ENCODE data around the gene ARHGAP6. TPM values are rescaled to one million over a fixed set of nuclear protein-coding genes. Genes with fewer than 3 reads are reported as not detected.

The ARHGAP6 gene
- total and polyA plus RNA-seq, 2 experiments from 2014 or later = 0.26 to 0.59 TPM

GRCh38 chrX:11171956-11172355, 493.8 kb downstream of the ARHGAP6 start:
- no peaks in the 10 kb centered on the region for H3K27me3 ChIP-seq (ENCODE audit: insufficient read depth)
- H3K9me3 Mint-ChIP-seq = no peaks in the 10 kb centered on the region
- no peak for DNase-seq (ENCODE audit: low spot score)
- no peak overlapping the region for H3K4me2 ChIP-seq
- no peaks in the 10 kb centered on the region for H4K20me1 ChIP-seq (replicated peaks; ENCODE audit: insufficient read depth)
- H3K79me2 ChIP-seq (replicated peaks; ENCODE audit: insufficient read depth) = no peaks in the 10 kb centered on the region
- H3K4me1 ChIP-seq (ENCODE audit: insufficient read depth) = no peaks in the 10 kb centered on the region
- H3K4me3 Mint-ChIP-seq = no peak overlapping the region
- no peaks in the 10 kb centered on the region for H3K4me1 Mint-ChIP-seq
- ATAC-seq = no peak
- no peaks in the 10 kb centered on the region for H3F3A ChIP-seq (replicated peaks; ENCODE audit: low read depth)
- no peak overlapping the region for H3K27ac ChIP-seq (ENCODE audit: low read depth)
- no peak overlapping the region for H3K27ac Mint-ChIP-seq
- H3K9me2 ChIP-seq (ENCODE audit: insufficient read depth) = no peaks in the 10 kb centered on the region
- H3K27me3 Mint-ChIP-seq (ENCODE audit: insufficient read depth, low read depth, poor library complexity) = peaks cover 5% of the 10 kb centered on the region
- no peaks in the 10 kb centered on the region for H3K36me3 ChIP-seq (ENCODE audit: insufficient read depth)
- no peak for TF ChIP-seq ETS1 (IDR thresholded peaks at IDR 0.05)
- TF ChIP-seq EZH2 (IDR thresholded peaks at IDR 0.05; ENCODE audit: low read depth, unreplicated experiment) = no peak
- TF ChIP-seq ZNF331 (CRISPR knock-in tag; IDR thresholded peaks at IDR 0.05; ENCODE audit: low read depth) = no peak
- TF ChIP-seq CREB1 (CRISPR knock-in tag; IDR thresholded peaks at IDR 0.05; ENCODE audit: low read depth) = no peak
- TF ChIP-seq, protein P1, sequence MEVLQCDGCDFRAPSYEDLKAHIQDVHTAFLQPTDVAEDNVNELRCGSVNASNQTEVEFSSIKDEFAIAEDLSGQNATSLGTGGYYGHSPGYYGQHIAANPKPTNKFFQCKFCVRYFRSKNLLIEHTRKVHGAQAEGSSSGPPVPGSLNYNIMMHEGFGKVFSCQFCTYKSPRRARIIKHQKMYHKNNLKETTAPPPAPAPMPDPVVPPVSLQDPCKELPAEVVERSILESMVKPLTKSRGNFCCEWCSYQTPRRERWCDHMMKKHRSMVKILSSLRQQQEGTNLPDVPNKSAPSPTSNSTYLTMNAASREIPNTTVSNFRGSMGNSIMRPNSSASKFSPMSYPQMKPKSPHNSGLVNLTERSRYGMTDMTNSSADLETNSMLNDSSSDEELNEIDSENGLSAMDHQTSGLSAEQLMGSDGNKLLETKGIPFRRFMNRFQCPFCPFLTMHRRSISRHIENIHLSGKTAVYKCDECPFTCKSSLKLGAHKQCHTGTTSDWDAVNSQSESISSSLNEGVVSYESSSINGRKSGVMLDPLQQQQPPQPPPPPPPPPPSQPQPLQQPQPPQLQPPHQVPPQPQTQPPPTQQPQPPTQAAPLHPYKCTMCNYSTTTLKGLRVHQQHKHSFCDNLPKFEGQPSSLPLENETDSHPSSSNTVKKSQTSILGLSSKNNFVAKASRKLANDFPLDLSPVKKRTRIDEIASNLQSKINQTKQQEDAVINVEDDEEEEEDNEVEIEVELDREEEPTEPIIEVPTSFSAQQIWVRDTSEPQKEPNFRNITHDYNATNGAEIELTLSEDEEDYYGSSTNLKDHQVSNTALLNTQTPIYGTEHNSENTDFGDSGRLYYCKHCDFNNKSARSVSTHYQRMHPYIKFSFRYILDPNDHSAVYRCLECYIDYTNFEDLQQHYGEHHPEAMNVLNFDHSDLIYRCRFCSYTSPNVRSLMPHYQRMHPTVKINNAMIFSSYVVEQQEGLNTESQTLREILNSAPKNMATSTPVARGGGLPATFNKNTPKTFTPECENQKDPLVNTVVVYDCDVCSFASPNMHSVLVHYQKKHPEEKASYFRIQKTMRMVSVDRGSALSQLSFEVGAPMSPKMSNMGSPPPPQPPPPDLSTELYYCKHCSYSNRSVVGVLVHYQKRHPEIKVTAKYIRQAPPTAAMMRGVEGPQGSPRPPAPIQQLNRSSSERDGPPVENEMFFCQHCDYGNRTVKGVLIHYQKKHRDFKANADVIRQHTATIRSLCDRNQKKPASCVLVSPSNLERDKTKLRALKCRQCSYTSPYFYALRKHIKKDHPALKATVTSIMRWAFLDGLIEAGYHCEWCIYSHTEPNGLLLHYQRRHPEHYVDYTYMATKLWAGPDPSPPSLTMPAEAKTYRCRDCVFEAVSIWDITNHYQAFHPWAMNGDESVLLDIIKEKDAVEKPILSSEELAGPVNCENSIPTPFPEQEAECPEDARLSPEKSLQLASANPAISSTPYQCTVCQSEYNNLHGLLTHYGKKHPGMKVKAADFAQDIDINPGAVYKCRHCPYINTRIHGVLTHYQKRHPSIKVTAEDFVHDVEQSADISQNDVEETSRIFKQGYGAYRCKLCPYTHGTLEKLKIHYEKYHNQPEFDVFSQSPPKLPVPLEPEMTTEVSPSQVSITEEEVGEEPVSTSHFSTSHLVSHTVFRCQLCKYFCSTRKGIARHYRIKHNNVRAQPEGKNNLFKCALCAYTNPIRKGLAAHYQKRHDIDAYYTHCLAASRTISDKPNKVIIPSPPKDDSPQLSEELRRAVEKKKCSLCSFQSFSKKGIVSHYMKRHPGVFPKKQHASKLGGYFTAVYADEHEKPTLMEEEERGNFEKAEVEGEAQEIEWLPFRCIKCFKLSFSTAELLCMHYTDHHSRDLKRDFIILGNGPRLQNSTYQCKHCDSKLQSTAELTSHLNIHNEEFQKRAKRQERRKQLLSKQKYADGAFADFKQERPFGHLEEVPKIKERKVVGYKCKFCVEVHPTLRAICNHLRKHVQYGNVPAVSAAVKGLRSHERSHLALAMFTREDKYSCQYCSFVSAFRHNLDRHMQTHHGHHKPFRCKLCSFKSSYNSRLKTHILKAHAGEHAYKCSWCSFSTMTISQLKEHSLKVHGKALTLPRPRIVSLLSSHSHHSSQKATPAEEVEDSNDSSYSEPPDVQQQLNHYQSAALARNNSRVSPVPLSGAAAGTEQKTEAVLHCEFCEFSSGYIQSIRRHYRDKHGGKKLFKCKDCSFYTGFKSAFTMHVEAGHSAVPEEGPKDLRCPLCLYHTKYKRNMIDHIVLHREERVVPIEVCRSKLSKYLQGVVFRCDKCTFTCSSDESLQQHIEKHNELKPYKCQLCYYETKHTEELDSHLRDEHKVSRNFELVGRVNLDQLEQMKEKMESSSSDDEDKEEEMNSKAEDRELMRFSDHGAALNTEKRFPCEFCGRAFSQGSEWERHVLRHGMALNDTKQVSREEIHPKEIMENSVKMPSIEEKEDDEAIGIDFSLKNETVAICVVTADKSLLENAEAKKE (CRISPR knock-in tag; IDR thresholded peaks at IDR 0.05) = no peak
- H2AFZ ChIP-seq = no peak overlapping the region
- H3K36me3 Mint-ChIP-seq (ENCODE audit: low read depth) = no peaks in the 10 kb centered on the region
- no peak overlapping the region for H3K4me3 ChIP-seq

DNA sequence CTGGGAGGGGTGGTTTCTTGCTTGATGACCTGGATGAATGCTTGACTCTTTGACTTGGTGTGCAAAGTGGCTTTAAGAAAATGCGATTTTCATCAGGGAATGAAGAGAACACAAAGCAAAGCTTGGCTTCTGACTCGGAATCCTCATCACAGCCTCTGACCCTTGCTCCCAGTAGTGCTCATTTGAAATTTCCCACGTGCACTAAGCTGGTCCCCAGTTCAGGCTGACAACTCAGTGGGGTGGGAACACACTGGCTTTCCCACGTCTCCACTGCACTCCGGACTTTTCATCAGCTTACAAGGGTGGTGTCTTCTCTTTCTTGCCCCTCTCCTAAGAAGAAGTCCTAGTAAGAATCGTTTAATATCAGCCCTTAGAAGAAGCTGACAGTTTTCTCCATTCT, 501.3 kb downstream of the ARHGAP6 start:
- Mint-ChIP-seq H3K9me3 (no peaks in the 10 kb centered on the region), H3K4me1 (peaks cover 9% of the 10 kb centered on the region; the same call in 2 of the 3 replicates), H3K4me3 (no peak overlapping the region), H3K27ac (no peak overlapping the region), H3K36me3 (ENCODE audit: low read depth) (no peaks in the 10 kb centered on the region), H3K27me3 (ENCODE audit: insufficient read depth, low read depth, poor library complexity) (no peaks in the 10 kb centered on the region)
- Histone ChIP-seq H3K36me3 (ENCODE audit: insufficient read depth) (no peaks in the 10 kb centered on the region), H4K20me1 (replicated peaks; ENCODE audit: insufficient read depth) (no peaks in the 10 kb centered on the region), H3F3A (replicated peaks; ENCODE audit: low read depth) (no peaks in the 10 kb centered on the region), H3K27me3 (ENCODE audit: insufficient read depth) (no peaks in the 10 kb centered on the region), H3K4me3 (no peak overlapping the region), H3K4me2 (no peak overlapping the region), H3K9me2 (ENCODE audit: insufficient read depth) (no peaks in the 10 kb centered on the region), H3K79me2 (replicated peaks; ENCODE audit: insufficient read depth) (no peaks in the 10 kb centered on the region), H2AFZ (no peak overlapping the region), H3K27ac (ENCODE audit: low read depth) (no peak overlapping the region), H3K4me1 (ENCODE audit: insufficient read depth) (peaks cover 6% of the 10 kb centered on the region; the same call in 1 of the 2 replicates)
- no peak for DNase-seq (ENCODE audit: low spot score)
- no peak for ATAC-seq
- TF ChIP-seq JUNB (IDR thresholded peaks at IDR 0.05; ENCODE audit: unreplicated experiment) (no peak), ZNF114 (CRISPR knock-in tag; IDR thresholded peaks at IDR 0.05) (no peak)
